Spleen (tissue), 11 donors: ENCODE results near the gene CYP39A1. TPM values are rescaled to one million over a fixed set of nuclear protein-coding genes. Genes with fewer than 3 reads are reported as not detected.
"Not testable (repeated sequence)": the region's sequence is repeated elsewhere in the genome, so short reads cannot be mapped to it uniquely, and the experiment has no call there.

Source experiments
- DNase-seq: peaks from one replicate; pipeline ENCODE4 v3.0.0-alpha.2; 2020
- H3K27ac ChIP-seq, 8 donors: fragments of 200-600 bp; sonication (generic) in 7 of 8; 1 replicate in 4 of 8; 2 replicates in 4 of 8; pipeline versions ENCODE4 v1.5.0 to v1.8.0; 2016 to 2021; ENCODE audit warnings: inconsistent platforms in 4 of 8, mild to moderate bottlenecking in 4 of 8, moderate library complexity in 1 of 8
- H3K27me3 ChIP-seq, 7 donors: fragments of 200-600 bp; sonication (generic) in 6 of 7; replicated peaks in 1 of 7; 1 replicate in 4 of 7; 2 replicates in 3 of 7; pipeline versions ENCODE4 v1.5.0 to v1.8.0; 2016 to 2021; ENCODE audit warnings: inconsistent platforms in 3 of 7, mild to moderate bottlenecking in 1 of 7
- H3K36me3 ChIP-seq, 6 donors: fragments of 200-600 bp; sonication (generic) in 5 of 6; 1 replicate in 4 of 6; 2 replicates in 2 of 6; pipeline versions ENCODE4 v1.5.0 to v1.8.0; 2016 to 2021; ENCODE audit warnings: inconsistent platforms in 2 of 6
- H3K4me1 ChIP-seq, 6 donors: fragments of 200-600 bp; sonication (generic) in 5 of 6; 1 replicate in 3 of 6; 2 replicates in 3 of 6; pipeline versions ENCODE4 v1.5.0 to v1.8.0; 2016 to 2021; ENCODE audit warnings: inconsistent platforms in 3 of 6
- H3K4me3 ChIP-seq, 8 donors: fragments of 200-600 bp; sonication (generic) in 7 of 8; 1 replicate in 4 of 8; 2 replicates in 4 of 8; pipeline versions ENCODE4 v1.5.0 to v1.8.0; 2016 to 2021; ENCODE audit warnings: inconsistent platforms in 4 of 8, mild to moderate bottlenecking in 4 of 8, moderate library complexity in 2 of 8
- H3K9me3 ChIP-seq, 8 donors: fragments of 200-600 bp; sonication (generic) in 7 of 8; 1 replicate in 4 of 8; 2 replicates in 4 of 8; pipeline versions ENCODE4 v1.5.0 to v1.8.0; 2016 to 2021; ENCODE audit warnings: inconsistent platforms in 4 of 8
- POLR2A ChIP-seq, 3 donors: fragments of 450-650 bp; IDR thresholded peaks; one replicate each; pipeline ENCODE4 v1.5.1; 2017; ENCODE audit warnings: antibody characterized with exemption in 3 of 3, mild to moderate bottlenecking in 1 of 3
- POLR2AphosphoS5 ChIP-seq, 3 donors: sonication (generic); formaldehyde crosslinking; IDR thresholded peaks; one replicate each; pipeline ENCODE4 v1.5.1; 2017; ENCODE audit warnings: antibody characterized with exemption in 3 of 3
- WGBS, 5 donors: extraction: QIAGEN DNeasy Blood & Tissue Kit in 3 of 5; methylation state at CpG; one replicate each; pipeline versions ENCODE4 v1.1.5 to v1.1.7; 2013 to 2018; 5-methylcytosine and 5-hydroxymethylcytosine counted together
- intact Hi-C: fragments of 100-400 bp; cut with DNase I; formaldehyde crosslinking; loops from one replicate; pipeline ENCODE4 v1.15.0; 2023; ENCODE audit warnings: low total_unique reads
- polyA plus RNA-seq, 3 donors: library from polyadenylated mRNA; stranded (reverse); fragments of 200-250 nt; gene quantifications; one replicate each; pipeline ENCODE4 v1.2.1, GENCODE V29; 2013
- total RNA-seq, 7 donors: library from RNA; depleted of rRNA in 3 of 7; stranded (reverse); fragments of >200 nt in 3 of 7; fragmentation: NEBNext Ultra II Directional in 4 of 7; extraction: Animal tissue kit (Norgen Biotek cat#: 25700) in 4 of 7; gene quantifications; one replicate each; pipeline versions ENCODE4 v1.1.0 to v1.2.1, GENCODE V29; 2016 to 2021
- TF ChIP-seq, protein P1 (sequence below), 11 experiments: fragments of 200-600 bp in 7 of 11; fragments of 450-650 bp in 4 of 11; sonication (generic) in 4 of 11; IDR thresholded peaks in 8 of 11; conservative IDR thresholded peaks in 3 of 11; 1 replicate in 7 of 11; 2 replicates in 4 of 11; pipeline versions ENCODE4 v1.4.0 to v1.8.0; 2016 to 2021; ENCODE audit warnings: antibody characterized with exemption in 11 of 11, inconsistent platforms in 4 of 11, mild to moderate bottlenecking in 1 of 11
- donor health status: healthy with polysubstance abuse.
- donor health status: DM: no; HTN: no; CAD: no; lungs with moderate emphysema.
- donor health status: DM: no; HTN: no; CAD: no.
- donor health status: Bipolar disorder and iron deficiency.
- donor health status: healthy.
- donor health status: DM: no; HTN: no; CAD: no.
- donor health status: DM: yes; HTN: yes; CAD: no.

CYP39A1 gene
- total and polyA plus RNA-seq, 10 donors, result 0.39 to 2.8 (median 0.91) TPM

DNA sequence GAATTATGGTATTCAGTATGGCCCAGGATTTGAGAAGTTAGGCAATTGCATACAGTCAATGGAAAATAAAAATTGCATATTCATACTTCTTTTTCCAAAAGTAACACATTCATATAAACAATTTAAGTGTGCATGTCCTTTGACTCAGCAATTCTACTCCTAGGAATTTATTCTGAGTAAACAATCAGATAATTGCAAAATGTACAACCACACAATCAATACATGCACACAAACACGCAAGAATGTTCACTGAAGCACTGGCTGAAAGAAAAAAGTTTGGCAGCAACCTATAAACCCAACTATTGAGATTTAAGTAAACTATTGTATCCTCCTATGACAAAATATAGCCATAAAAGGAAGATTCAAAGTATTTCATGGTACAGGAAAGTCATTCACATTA, 1.6 kb downstream of the CYP39A1 start:
- H3K4me1 ChIP-seq, result peaks cover 0 to 30% (median 13%) of the 10 kb centered on the region in 6 donors
- intact Hi-C loops, result no loop called here
- peaks cover 0 to 46% (median 9%) of the 10 kb centered on the region in 7 donors for H3K27me3 ChIP-seq
- H3K27ac ChIP-seq, result no peak overlapping the region
- TF ChIP-seq POLR2AphosphoS5 (IDR thresholded peaks at IDR 0.05), result no peak
- TF ChIP-seq, protein P1, sequence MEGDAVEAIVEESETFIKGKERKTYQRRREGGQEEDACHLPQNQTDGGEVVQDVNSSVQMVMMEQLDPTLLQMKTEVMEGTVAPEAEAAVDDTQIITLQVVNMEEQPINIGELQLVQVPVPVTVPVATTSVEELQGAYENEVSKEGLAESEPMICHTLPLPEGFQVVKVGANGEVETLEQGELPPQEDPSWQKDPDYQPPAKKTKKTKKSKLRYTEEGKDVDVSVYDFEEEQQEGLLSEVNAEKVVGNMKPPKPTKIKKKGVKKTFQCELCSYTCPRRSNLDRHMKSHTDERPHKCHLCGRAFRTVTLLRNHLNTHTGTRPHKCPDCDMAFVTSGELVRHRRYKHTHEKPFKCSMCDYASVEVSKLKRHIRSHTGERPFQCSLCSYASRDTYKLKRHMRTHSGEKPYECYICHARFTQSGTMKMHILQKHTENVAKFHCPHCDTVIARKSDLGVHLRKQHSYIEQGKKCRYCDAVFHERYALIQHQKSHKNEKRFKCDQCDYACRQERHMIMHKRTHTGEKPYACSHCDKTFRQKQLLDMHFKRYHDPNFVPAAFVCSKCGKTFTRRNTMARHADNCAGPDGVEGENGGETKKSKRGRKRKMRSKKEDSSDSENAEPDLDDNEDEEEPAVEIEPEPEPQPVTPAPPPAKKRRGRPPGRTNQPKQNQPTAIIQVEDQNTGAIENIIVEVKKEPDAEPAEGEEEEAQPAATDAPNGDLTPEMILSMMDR (IDR thresholded peaks at IDR 0.05 in 8 of 11, conservative IDR thresholded peaks at IDR 0.05 in 3 of 11), result no peak
- TF ChIP-seq POLR2A (IDR thresholded peaks at IDR 0.05), result no peak
- no peak for DNase-seq
- H3K9me3 ChIP-seq, result no peaks in the 10 kb centered on the region
- 91 to 95% (median 93%) methylated on average over 1 of the region's 1 CpG for WGBS, 5 donors
- no peak overlapping the region for H3K4me3 ChIP-seq
- no peaks in the 10 kb centered on the region for H3K36me3 ChIP-seq

DNA sequence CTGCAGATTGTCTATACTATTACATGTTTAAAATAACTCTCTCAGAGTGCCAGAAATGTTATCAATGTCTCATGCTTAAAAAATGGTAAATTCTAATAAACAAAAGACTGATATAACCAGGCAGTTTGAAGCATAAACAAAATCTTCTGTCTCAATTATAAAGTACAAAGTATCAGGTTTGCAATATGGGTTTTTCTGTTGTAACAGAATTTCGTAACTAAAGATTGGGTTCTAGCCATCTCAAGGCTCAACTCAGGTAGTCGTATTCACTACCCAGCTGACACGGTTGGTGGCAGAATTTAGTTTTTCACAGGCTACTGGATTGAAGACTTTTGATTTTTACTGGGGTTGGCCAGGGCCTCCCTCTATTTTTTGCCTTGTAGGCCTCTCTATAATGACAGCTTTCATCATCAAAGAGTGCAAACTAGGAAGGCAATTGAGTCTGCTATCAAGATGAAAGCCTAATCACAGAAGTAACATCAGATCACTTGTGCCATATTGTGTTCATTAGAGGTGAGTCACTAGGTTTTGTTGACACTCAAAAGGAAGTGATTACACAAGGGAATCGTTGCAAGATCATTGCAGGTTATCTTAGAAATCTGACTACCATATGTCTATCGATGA, 3.6 kb downstream of the CYP39A1 start:
- H3K9me3 ChIP-seq, result no peaks in the 10 kb centered on the region
- peaks cover 0 to 36% (median 9%) of the 10 kb centered on the region in 7 donors for H3K27me3 ChIP-seq
- H3K36me3 ChIP-seq, result no peaks in the 10 kb centered on the region
- H3K27ac ChIP-seq, result no peak overlapping the region
- no peak overlapping the region for H3K4me3 ChIP-seq
- 75 to 86% (median 79%) methylated on average over 5 of the region's 5 CpGs for WGBS, 5 donors
- no peak for DNase-seq
- H3K4me1 ChIP-seq, result peaks cover 0 to 25% (median 13%) of the 10 kb centered on the region in 6 donors
- TF ChIP-seq, protein P1 (IDR thresholded peaks at IDR 0.05 in 8 of 11, conservative IDR thresholded peaks at IDR 0.05 in 3 of 11), result no peak
- TF ChIP-seq POLR2AphosphoS5 (IDR thresholded peaks at IDR 0.05), result no peak
- no peak for TF ChIP-seq POLR2A (IDR thresholded peaks at IDR 0.05)
- intact Hi-C loops, result no loop called here

DNA sequence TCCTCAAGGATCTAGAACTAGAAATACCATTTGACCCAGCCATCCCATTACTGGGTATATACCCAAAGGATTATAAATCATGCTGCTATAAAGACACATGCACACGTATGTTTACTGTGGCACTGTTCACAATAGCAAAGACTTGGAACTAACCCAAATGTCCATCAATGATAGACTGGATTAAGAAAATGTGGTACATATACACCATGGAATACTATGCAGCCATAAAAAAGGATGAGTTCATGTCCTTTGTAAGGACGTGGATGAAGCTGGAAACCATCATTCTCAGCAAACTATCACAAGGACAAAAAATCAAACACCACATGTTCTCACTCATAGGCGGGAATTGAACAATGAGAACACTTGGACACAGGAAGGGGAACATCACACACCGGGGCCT, 4.5 kb downstream of the CYP39A1 start:
- 68 to 88% (median 83%) methylated on average over 2 to 4 of the region's 4 CpGs for WGBS, 5 donors
- H3K36me3 ChIP-seq, intact Hi-C loops, H3K4me3 ChIP-seq, H3K27ac ChIP-seq, DNase-seq, H3K9me3 ChIP-seq: not testable (repeated sequence)
- Histone ChIP-seq H3K4me1 (peaks cover 0 to 16% (median 7%) of the 10 kb centered on the region in 6 donors), H3K27me3 (peaks cover 0 to 28% (median 6%) of the 10 kb centered on the region in 7 donors)

DNA sequence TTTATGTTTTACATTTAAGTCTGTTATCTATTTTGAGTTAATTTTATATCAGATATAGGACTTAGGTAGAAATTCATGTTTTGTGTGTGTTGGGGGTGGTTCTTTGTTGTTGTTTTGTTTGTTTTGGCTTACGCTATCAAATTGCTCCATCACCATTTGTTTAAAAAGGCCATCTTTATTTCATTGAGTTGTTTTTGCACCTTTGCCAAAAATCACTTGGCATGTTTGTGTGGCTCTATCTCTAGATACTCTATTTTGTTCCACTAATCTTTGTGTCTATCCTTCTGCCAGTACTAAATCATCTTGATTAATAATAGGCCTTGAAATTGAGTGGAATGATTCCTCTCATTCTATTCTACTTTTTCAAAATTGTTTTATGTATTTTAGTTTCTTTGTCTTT, 7.4 kb downstream of the CYP39A1 start:
- no peaks in the 10 kb centered on the region for H3K4me1 ChIP-seq
- no peak for DNase-seq
- no peaks in the 10 kb centered on the region for H3K9me3 ChIP-seq
- intact Hi-C loops, result no loop called here
- TF ChIP-seq POLR2AphosphoS5 (IDR thresholded peaks at IDR 0.05) (no peak), POLR2A (IDR thresholded peaks at IDR 0.05) (no peak)
- TF ChIP-seq, protein P1 (IDR thresholded peaks at IDR 0.05 in 8 of 11, conservative IDR thresholded peaks at IDR 0.05 in 3 of 11), result no peak
- no peaks in the 10 kb centered on the region for H3K36me3 ChIP-seq
- no peaks in the 10 kb centered on the region for H3K27me3 ChIP-seq
- H3K27ac ChIP-seq, result no peak overlapping the region
- WGBS, 5 donors, result 91 to 100% (median 98%) methylated on average over 1 of the region's 1 CpG
- H3K4me3 ChIP-seq, result no peak overlapping the region
